GM23338 (cell line): ENCODE measurements around the gene HNMT. TPM values are rescaled to one million over a fixed set of nuclear protein-coding genes. Genes with fewer than 3 reads are reported as not detected.

Experiments
- ATAC-seq: fragments of 200-7000 bp; cut with Tn5 transposase; 3 replicates; pipeline ENCODE4 v1.9.1; 2020
- DNase-seq: peaks from one replicate; pipeline ENCODE4 v3.0.0-alpha.2; 2015; ENCODE audit warnings: low spot score
- H2AFZ ChIP-seq: fragments of 200-600 bp; sonication (generic); 2 replicates; pipeline ENCODE4 v1.8.0; 2016; ENCODE audit warnings: antibody characterized with exemption, mild to moderate bottlenecking, moderate library complexity
- H3F3A ChIP-seq: fragments of 200-600 bp; sonication (generic); replicated peaks from 2 replicates; pipeline ENCODE4 v1.8.0; 2017; ENCODE audit warnings: antibody characterized with exemption, mixed run types, low read depth
- H3K27ac ChIP-seq: fragments of 200-600 bp; sonication (generic); 2 replicates; pipeline ENCODE4 v1.6.1; 2016; ENCODE audit warnings: low read depth
- H3K27me3 ChIP-seq: fragments of 200-600 bp; sonication (generic); 2 replicates; pipeline ENCODE4 v1.8.0; 2016; ENCODE audit warnings: mild to moderate bottlenecking, mixed run types, moderate library complexity; ENCODE audit not compliant: insufficient read depth
- H3K36me3 ChIP-seq: fragments of 200-600 bp; sonication (generic); 2 replicates; pipeline ENCODE4 v1.8.0; 2016; ENCODE audit warnings: mild to moderate bottlenecking; ENCODE audit not compliant: insufficient read depth
- H3K4me1 ChIP-seq: fragments of 200-600 bp; sonication (generic); 2 replicates; pipeline ENCODE4 v1.8.0; 2016; ENCODE audit warnings: mild to moderate bottlenecking, moderate library complexity; ENCODE audit not compliant: insufficient read depth
- H3K4me2 ChIP-seq: fragments of 200-600 bp; sonication (generic); 2 replicates; pipeline ENCODE4 v1.7.1; 2017; ENCODE audit warnings: mixed run types
- H3K4me3 ChIP-seq: fragments of 200-600 bp; sonication (generic); 2 replicates; pipeline ENCODE4 v1.6.1; 2016; ENCODE audit warnings: mixed run types
- H3K79me2 ChIP-seq: fragments of 200-600 bp; sonication (generic); replicated peaks from 2 replicates; pipeline ENCODE4 v1.8.0; 2017; ENCODE audit warnings: mild to moderate bottlenecking; ENCODE audit not compliant: insufficient read depth
- H3K9me2 ChIP-seq: fragments of 200-600 bp; sonication (generic); 2 replicates; pipeline ENCODE4 v1.8.0; 2017; ENCODE audit not compliant: insufficient read depth
- H4K20me1 ChIP-seq: fragments of 200-600 bp; sonication (generic); replicated peaks from 2 replicates; pipeline ENCODE4 v1.8.0; 2017; ENCODE audit warnings: mild to moderate bottlenecking; ENCODE audit not compliant: insufficient read depth
- H3K27ac Mint-ChIP-seq: 2 replicates; pipeline ENCODE4 v1.8.0; 2020; ENCODE audit warnings: inconsistent platforms, mild to moderate bottlenecking, moderate library complexity, mixed read lengths
- H3K27me3 Mint-ChIP-seq: 3 replicates; pipeline ENCODE4 v1.8.0; 2022; ENCODE audit warnings: low read depth, mild to moderate bottlenecking, moderate library complexity, mixed read lengths, inconsistent platforms; ENCODE audit not compliant: insufficient read depth, poor library complexity
- H3K36me3 Mint-ChIP-seq: 3 replicates; pipeline ENCODE4 v1.8.0; 2021; ENCODE audit warnings: low read depth, mild to moderate bottlenecking, inconsistent platforms, moderate library complexity, mixed read lengths
- H3K4me1 Mint-ChIP-seq: 3 replicates; pipeline ENCODE4 v1.8.0; 2020; ENCODE audit warnings: mild to moderate bottlenecking, inconsistent platforms, mixed read lengths
- H3K4me3 Mint-ChIP-seq: 3 replicates; pipeline ENCODE4 v1.8.0; 2021; ENCODE audit warnings: moderate library complexity, mild to moderate bottlenecking, inconsistent platforms, mixed read lengths
- H3K9me3 Mint-ChIP-seq: 3 replicates; pipeline ENCODE4 v1.8.0; 2020; ENCODE audit warnings: moderate library complexity, mild to moderate bottlenecking, inconsistent platforms, mixed read lengths
- ETS1 ChIP-seq: IDR thresholded peaks from 2 replicates; pipeline ENCODE4 v1.6.1; 2016; ENCODE audit warnings: antibody characterized with exemption
- EZH2 ChIP-seq: fragments of 200-600 bp; sonication (generic); IDR thresholded peaks from one replicate; pipeline ENCODE4 v1.8.0; 2017; ENCODE audit warnings: antibody characterized with exemption, mild to moderate bottlenecking, low read depth; ENCODE audit not compliant: unreplicated experiment
- EZH2phosphoT487 ChIP-seq: fragments of 200-600 bp; sonication (generic); IDR thresholded peaks from one replicate; pipeline ENCODE4 v1.8.1; 2018; ENCODE audit warnings: antibody characterized with exemption; ENCODE audit not compliant: unreplicated experiment
- REST ChIP-seq: IDR thresholded peaks from one replicate; pipeline ENCODE4 v1.6.1; 2018; ENCODE audit warnings: antibody characterized with exemption; ENCODE audit not compliant: unreplicated experiment
- STAT1 ChIP-seq: IDR thresholded peaks from one replicate; pipeline ENCODE4 v1.6.1; 2016; ENCODE audit warnings: antibody characterized with exemption; ENCODE audit not compliant: unreplicated experiment
- ZNF114 ChIP-seq: fragments of 250-450 bp; sonication (Bioruptor Pico); IDR thresholded peaks from 2 replicates; pipeline ENCODE4 v1.5.0; 2020; ENCODE audit warnings: mild to moderate bottlenecking, moderate library complexity
- ZNF331 ChIP-seq: fragments of 250-450 bp; sonication (Bioruptor Pico); IDR thresholded peaks from 2 replicates; pipeline ENCODE4 v1.5.0; 2020; ENCODE audit warnings: low read depth, mild to moderate bottlenecking, moderate library complexity
- ZNF462 ChIP-seq: fragments of 250-450 bp; sonication (Bioruptor Pico); IDR thresholded peaks from 2 replicates; pipeline ENCODE4 v1.5.0; 2020; ENCODE audit warnings: mild to moderate bottlenecking, moderate library complexity
- polyA plus RNA-seq: library from polyadenylated mRNA; unstranded; fragments of >200 nt; fragmentation: Nextera tagmentation; extraction: Ambion mirVana; gene quantifications from 2 replicates; pipeline ENCODE4 v1.2.1, GENCODE V29; 2016
- total RNA-seq: library from RNA; depleted of rRNA; stranded (reverse); fragments of >200 nt; shearing (Covaris generic); gene quantifications from 2 replicates; pipeline ENCODE4 v1.2.3, GENCODE V29; 2014

Gene HNMT
- total and polyA plus RNA-seq, 2 experiments from 2014 or later = 3.3 to 3.4 TPM

DNA sequence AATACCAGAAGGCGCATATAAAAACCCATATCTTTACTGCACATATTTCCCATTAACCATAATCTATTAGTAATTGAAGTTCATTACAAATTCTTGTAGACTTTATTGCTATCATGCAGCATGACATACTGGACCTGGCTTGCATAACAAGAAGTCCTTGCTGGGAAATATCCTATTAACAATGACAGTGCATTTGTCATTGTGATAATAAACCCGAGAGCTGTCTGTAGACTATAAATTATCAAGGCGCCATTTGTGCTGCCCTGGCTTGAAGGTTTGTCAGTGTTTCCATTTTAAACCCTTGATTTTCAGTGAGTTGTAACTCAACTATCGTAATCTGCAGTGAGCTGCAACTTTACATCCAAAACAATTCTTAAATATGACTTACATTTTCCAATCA lies 59.0 kb downstream of the HNMT start:
- Histone ChIP-seq H3K4me1 (0 out of 2 replicates have a peak, but pooled peaks cover 8% of the 10 kb centered on the region), H3K4me2 (no peak overlapping the region), H3K36me3 (no peaks in the 10 kb centered on the region), H2AFZ (no peak overlapping the region), H3K27me3 (no peaks in the 10 kb centered on the region), H4K20me1 (no peaks in the 10 kb centered on the region), H3K9me2 (peaks cover 1% of the 10 kb centered on the region; the same call in 1 of the 2 replicates), H3F3A (no peaks in the 10 kb centered on the region), H3K79me2 (no peaks in the 10 kb centered on the region), H3K27ac (no peak overlapping the region), H3K4me3 (no peak overlapping the region)
- Mint-ChIP-seq H3K9me3 (no peaks in the 10 kb centered on the region; the same call in 2 of the 3 replicates), H3K4me3 (no peak overlapping the region), H3K4me1 (peaks cover 5% of the 10 kb centered on the region; the same call in 2 of the 3 replicates), H3K27ac (no peak overlapping the region), H3K36me3 (no peaks in the 10 kb centered on the region), H3K27me3 (no peaks in the 10 kb centered on the region)
- DNase-seq (no peak), ATAC-seq (no peak)
- TF ChIP-seq ZNF114 (CRISPR knock-in tag) (no peak), ETS1 (no peak), STAT1 (no peak)

- no peak overlapping the region for H3K27ac Mint-ChIP-seq
- H3K27me3 Mint-ChIP-seq = no peaks in the 10 kb centered on the region
- H4K20me1 ChIP-seq = no peaks in the 10 kb centered on the region
- DNase-seq (no peak), ATAC-seq (no peak)
- no peaks in the 10 kb centered on the region for H3K36me3 ChIP-seq
- H3K79me2 ChIP-seq = no peaks in the 10 kb centered on the region
- peaks cover 5% of the 10 kb centered on the region; the same call in 2 of the 3 replicates for H3K4me1 Mint-ChIP-seq
- H3K4me3 ChIP-seq = no peak overlapping the region
- H3K9me2 ChIP-seq = peaks cover 3% of the 10 kb centered on the region
- no peak overlapping the region for H3K4me3 Mint-ChIP-seq
- H3K27me3 ChIP-seq = no peaks in the 10 kb centered on the region
- H3K36me3 Mint-ChIP-seq = no peaks in the 10 kb centered on the region
- H3F3A ChIP-seq = no peaks in the 10 kb centered on the region
- no peak overlapping the region for H2AFZ ChIP-seq
- H3K4me1 ChIP-seq = 0 out of 2 replicates have a peak, but pooled peaks cover 8% of the 10 kb centered on the region
- H3K9me3 Mint-ChIP-seq = no peaks in the 10 kb centered on the region; the same call in 2 of the 3 replicates
- no peak overlapping the region for H3K27ac ChIP-seq
- H3K4me2 ChIP-seq = no peak overlapping the region
- no peak for TF ChIP-seq EZH2phosphoT487
- TF ChIP-seq ETS1 = no peak
- TF ChIP-seq ZNF331 = no peak
- no peak for TF ChIP-seq ZNF462 (CRISPR knock-in tag)
- TF ChIP-seq REST = no peak
- TF ChIP-seq EZH2 = no peak
Observed at GRCh38 chr2:138023976-138024375, 59.7 kb downstream of the HNMT start.
